GM12873 (cell line): ENCODE measurements around the gene LHCGR.

Source experiments
- CTCF ChIP-seq: IDR thresholded peaks from 2 replicates; pipeline ENCODE4 v1.5.1; 2012; ENCODE audit warnings: low read depth, mild to moderate bottlenecking, moderate library complexity, low read length, control low read depth; ENCODE audit not compliant: insufficient read depth; ENCODE audit errors: missing control alignments

LHCGR gene

GRCh38 chr2:48760826-48761225 is 5.3 kb upstream of the LHCGR start:
- no peak for TF ChIP-seq CTCF

- no peak for TF ChIP-seq CTCF
Observed at GRCh38 chr2:48759682-48760081, 4.2 kb upstream of the LHCGR start.

- no peak for TF ChIP-seq CTCF
Observed at GRCh38 chr2:48756289-48756688, 765 bp upstream of the LHCGR start.

- no peak for TF ChIP-seq CTCF
Observed at GRCh38 chr2:48754874-48755273, 650 bp downstream of the LHCGR start.

- no peak for TF ChIP-seq CTCF
Observed at GRCh38 chr2:48753228-48753627, 2.3 kb downstream of the LHCGR start.

GRCh38 chr2:48750128-48750739 is 5.3 kb downstream of the LHCGR start:
- TF ChIP-seq CTCF, result no peak

GRCh38 chr2:48749291-48750127 is 6.0 kb downstream of the LHCGR start:
- TF ChIP-seq CTCF, result no peak
